ENCODE results near the gene IGF2.

Gene IGF2

DNA sequence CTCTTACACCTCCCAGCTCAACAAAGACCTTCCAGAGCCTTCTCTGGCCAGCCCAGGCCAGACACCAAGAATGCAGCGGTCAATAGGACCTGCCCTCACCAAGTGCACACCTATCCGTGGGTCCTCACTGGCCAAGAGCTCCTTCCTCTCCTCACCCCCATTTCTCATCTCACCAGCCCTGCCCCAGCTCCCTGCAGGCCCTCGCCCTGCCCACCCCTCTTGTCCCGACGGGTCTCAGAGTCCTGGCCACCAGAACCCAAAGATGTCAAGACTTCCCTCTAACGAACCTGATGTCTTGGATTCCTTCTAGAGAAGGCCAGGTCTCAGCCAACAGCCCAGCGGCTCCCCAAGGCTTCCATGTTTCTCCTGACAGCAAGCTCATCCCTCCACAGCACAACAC lies 43.6 kb downstream of the IGF2 start:
- DNase-seq (ENCODE audit: low read depth) = no peak
- TF ChIP-seq, protein P1, sequence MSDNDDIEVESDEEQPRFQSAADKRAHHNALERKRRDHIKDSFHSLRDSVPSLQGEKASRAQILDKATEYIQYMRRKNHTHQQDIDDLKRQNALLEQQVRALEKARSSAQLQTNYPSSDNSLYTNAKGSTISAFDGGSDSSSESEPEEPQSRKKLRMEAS (IDR thresholded peaks at IDR 0.05; ENCODE audit: low read depth, low read length) = no peak
- TF ChIP-seq MYC (IDR thresholded peaks at IDR 0.05; ENCODE audit: low read depth, low read length) (no peak), POLR2A (IDR thresholded peaks at IDR 0.05; ENCODE audit: extremely low read depth, insufficient read length) (no peak)
- TF ChIP-seq, protein P2, sequence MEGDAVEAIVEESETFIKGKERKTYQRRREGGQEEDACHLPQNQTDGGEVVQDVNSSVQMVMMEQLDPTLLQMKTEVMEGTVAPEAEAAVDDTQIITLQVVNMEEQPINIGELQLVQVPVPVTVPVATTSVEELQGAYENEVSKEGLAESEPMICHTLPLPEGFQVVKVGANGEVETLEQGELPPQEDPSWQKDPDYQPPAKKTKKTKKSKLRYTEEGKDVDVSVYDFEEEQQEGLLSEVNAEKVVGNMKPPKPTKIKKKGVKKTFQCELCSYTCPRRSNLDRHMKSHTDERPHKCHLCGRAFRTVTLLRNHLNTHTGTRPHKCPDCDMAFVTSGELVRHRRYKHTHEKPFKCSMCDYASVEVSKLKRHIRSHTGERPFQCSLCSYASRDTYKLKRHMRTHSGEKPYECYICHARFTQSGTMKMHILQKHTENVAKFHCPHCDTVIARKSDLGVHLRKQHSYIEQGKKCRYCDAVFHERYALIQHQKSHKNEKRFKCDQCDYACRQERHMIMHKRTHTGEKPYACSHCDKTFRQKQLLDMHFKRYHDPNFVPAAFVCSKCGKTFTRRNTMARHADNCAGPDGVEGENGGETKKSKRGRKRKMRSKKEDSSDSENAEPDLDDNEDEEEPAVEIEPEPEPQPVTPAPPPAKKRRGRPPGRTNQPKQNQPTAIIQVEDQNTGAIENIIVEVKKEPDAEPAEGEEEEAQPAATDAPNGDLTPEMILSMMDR (IDR thresholded peaks at IDR 0.05; ENCODE audit: low read depth, low read length) = no peak
- no peak overlapping the region for H3K4me3 ChIP-seq (ENCODE audit: low read depth, low read length)

DNA sequence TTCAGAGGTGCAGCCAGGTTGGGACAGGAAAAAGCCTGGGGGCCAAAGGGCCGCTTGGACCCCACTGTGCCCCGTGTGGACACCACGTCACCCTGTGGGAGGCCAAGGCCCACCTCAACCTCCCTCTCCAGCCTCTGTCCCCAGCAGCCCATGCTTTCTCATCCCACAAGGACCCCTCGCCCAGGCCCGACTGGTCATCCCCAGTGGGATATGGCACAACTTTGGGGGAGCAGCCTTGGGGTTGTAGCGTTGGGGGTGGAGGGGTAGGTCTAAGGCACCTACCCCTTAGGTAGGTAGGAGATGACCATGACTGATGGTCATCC lies 44.0 kb downstream of the IGF2 start:
- no peak for TF ChIP-seq POLR2A (IDR thresholded peaks at IDR 0.05; ENCODE audit: extremely low read depth, insufficient read length)
- TF ChIP-seq, protein P2 (IDR thresholded peaks at IDR 0.05; ENCODE audit: low read depth, low read length) = no peak
- TF ChIP-seq, protein P1 (IDR thresholded peaks at IDR 0.05; ENCODE audit: low read depth, low read length) = no peak
- TF ChIP-seq MYC (IDR thresholded peaks at IDR 0.05; ENCODE audit: low read depth, low read length) = no peak
- no peak for DNase-seq (ENCODE audit: low read depth)
- no peak overlapping the region for H3K4me3 ChIP-seq (ENCODE audit: low read depth, low read length)

DNA sequence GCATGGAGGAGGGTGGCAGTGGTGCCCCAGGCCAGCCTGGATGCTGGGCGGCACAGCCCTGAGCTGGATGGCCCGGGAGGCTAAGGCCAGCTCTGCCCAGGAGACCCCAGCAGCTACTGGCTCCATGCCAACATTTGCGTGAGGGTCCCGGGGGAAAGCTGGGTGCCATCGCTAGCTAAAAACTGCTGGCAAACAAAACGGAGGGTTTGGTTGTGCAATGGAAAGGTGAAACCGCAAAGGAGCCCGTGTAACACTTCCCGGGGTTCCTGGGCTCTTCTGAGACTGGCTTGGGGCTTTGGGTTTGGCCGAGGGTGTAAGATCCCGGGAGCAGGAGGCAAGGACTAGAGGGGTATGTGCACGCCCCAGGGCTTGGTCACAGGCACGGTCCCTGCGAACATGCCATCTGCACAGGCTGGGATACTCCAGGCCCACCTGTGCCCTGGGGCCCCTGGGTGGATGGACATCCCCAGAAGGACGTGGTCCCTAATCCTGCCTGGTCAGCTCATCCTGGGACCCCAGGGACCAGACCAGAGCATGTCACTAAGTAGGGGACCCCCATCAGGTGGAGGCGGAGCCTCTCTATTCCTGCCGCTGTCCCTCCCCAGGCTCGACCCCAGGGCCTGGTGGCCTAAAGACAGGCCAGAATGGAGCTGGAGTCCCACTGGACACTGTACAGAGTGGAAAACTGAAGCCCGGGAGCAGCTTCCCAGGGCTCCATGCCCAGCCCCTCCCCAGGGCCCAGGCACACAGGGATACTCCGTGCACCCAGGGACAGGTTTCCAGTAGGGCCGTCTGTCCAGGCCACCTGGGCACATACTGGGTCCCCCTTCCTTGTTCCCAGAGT lies 44.6 kb downstream of the IGF2 start:
- H3K4me3 ChIP-seq (ENCODE audit: low read depth, low read length) = no peak overlapping the region
- DNase-seq (ENCODE audit: low read depth) = no peak
- TF ChIP-seq, protein P1 (IDR thresholded peaks at IDR 0.05; ENCODE audit: low read depth, low read length) = no peak
- TF ChIP-seq MYC (IDR thresholded peaks at IDR 0.05; ENCODE audit: low read depth, low read length) = no peak
- TF ChIP-seq, protein P2 (IDR thresholded peaks at IDR 0.05; ENCODE audit: low read depth, low read length) = no peak

DNA sequence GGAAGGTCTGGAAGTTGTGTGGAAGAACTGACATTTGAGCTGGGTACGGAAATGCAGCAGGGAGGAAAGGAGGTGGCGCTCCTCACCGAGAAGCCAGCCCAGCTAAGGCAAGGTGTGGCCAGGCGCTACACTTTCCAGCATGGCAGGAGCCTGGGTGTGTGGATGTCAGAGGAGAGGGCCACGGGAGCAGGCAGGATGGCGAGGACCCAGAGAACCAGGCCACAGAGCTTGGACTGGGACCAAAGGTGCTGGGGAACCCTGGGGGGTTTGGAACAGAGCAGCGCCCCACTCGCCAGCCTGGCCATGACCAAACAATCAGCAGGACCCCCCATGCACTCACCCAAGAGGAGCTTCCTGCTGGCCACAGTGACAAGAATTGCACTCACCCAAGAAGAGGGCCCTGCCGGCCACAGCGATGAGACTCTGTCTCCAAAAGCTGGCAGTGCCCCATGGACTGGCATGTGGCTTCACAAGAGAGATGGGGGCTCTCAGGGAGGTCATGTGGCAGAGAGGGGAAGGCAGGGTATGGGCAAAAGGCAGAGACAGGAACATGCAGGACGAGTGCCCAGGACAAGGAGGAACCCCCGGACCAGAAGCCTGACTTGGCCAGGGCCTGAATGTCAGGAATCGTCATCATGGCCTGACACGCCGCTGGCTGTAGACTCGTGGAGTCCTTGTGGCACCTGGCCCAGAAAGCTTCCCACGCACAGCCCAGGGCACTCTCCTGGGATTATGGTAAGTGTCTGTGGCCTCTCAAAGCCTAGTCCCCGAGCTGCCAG lies 45.4 kb downstream of the IGF2 start:
- no peak for DNase-seq (ENCODE audit: low read depth)
- TF ChIP-seq MYC (IDR thresholded peaks at IDR 0.05; ENCODE audit: low read depth, low read length) (no peak), POLR2A (IDR thresholded peaks at IDR 0.05; ENCODE audit: extremely low read depth, insufficient read length) (no peak)
- TF ChIP-seq, protein P2 (IDR thresholded peaks at IDR 0.05; ENCODE audit: low read depth, low read length) = no peak
- TF ChIP-seq, protein P1 (IDR thresholded peaks at IDR 0.05; ENCODE audit: low read depth, low read length) = no peak
- H3K4me3 ChIP-seq (ENCODE audit: low read depth, low read length) = no peak overlapping the region

DNA sequence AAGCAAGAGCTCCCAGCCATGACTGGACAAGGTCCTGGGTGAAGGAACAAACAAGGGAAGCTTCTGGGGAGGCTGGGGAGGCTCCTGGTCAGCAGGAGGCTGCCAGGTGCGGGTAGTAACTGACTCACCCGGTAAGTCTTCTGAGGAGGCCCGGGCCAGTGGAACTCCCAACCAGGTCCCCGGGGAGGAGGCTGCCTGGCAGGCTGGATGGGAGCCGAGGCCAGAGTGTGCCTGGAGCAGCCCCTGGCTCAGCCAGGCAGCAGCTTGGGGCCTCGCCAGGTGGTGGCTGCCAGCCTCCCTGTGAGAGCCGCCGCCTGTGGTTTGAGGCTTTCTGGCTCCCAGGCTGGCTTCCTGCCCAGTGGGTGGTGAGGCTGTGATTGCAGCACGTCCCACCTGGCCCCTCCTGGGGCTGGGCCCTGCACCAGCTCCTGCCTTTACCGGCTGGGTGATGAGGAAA lies 46.2 kb downstream of the IGF2 start:
- DNase-seq (ENCODE audit: low read depth) = peak; percentile 42
- TF ChIP-seq, protein P1 (IDR thresholded peaks at IDR 0.05; ENCODE audit: low read depth, low read length) = no peak
- TF ChIP-seq MYC (IDR thresholded peaks at IDR 0.05; ENCODE audit: low read depth, low read length) = no peak
- TF ChIP-seq, protein P2 (IDR thresholded peaks at IDR 0.05; ENCODE audit: low read depth, low read length) = no peak
- no peak for TF ChIP-seq POLR2A (IDR thresholded peaks at IDR 0.05; ENCODE audit: extremely low read depth, insufficient read length)
- no peak overlapping the region for H3K4me3 ChIP-seq (ENCODE audit: low read depth, low read length)
